Measurements from ENCODE around the gene FAM228B.
"Not testable (repeated sequence)": the region's sequence is repeated elsewhere in the genome, so short reads cannot be mapped to it uniquely, and the experiment has no call there.

The FAM228B gene

GRCh38 chr2:24104110-24104650, 19.1 kb upstream of the FAM228B start:
- no peak for DNase-seq

- DNase-seq = no peak
Measured at GRCh38 chr2:24104906-24105305, 18.4 kb upstream of the FAM228B start.

GRCh38 chr2:24105816-24106215, 17.5 kb upstream of the FAM228B start:
- no peak for DNase-seq

- no peak for DNase-seq
Measured at GRCh38 chr2:24106786-24107185, 16.5 kb upstream of the FAM228B start.

GRCh38 chr2:24107336-24107735, 15.9 kb upstream of the FAM228B start:
- no peak for DNase-seq

- DNase-seq = not testable (repeated sequence)
Measured at GRCh38 chr2:24109431-24109830, 13.8 kb upstream of the FAM228B start.

GRCh38 chr2:24110660-24111303, 12.5 kb upstream of the FAM228B start:
- DNase-seq = no peak

- DNase-seq = no peak
Measured at GRCh38 chr2:24111407-24111901, 11.8 kb upstream of the FAM228B start.

GRCh38 chr2:24115057-24115456, 8.2 kb upstream of the FAM228B start:
- DNase-seq = no peak

GRCh38 chr2:24117902-24118301, 5.4 kb upstream of the FAM228B start:
- no peak for DNase-seq

GRCh38 chr2:24121066-24121465, 2.2 kb upstream of the FAM228B start:
- no peak for DNase-seq

- DNase-seq = no peak
Measured at GRCh38 chr2:24121469-24121868, 1.8 kb upstream of the FAM228B start.

- no peak for DNase-seq
Measured at GRCh38 chr2:24122366-24123194, 689 bp upstream of the FAM228B start.

- DNase-seq = no peak
Measured at GRCh38 chr2:24123922-24124580, 782 bp downstream of the FAM228B start.

- DNase-seq = no peak
Measured at GRCh38 chr2:24125956-24126355, 2.7 kb downstream of the FAM228B start.

- DNase-seq = no peak
Measured at GRCh38 chr2:24132543-24132942, 9.3 kb downstream of the FAM228B start.

- not testable (repeated sequence) for DNase-seq
Measured at GRCh38 chr2:24140305-24140704, 17.0 kb downstream of the FAM228B start.

GRCh38 chr2:24147364-24147763, 24.1 kb downstream of the FAM228B start:
- DNase-seq = no peak

GRCh38 chr2:24152413-24153197, 29.3 kb downstream of the FAM228B start:
- DNase-seq = no peak

- no peak for DNase-seq
Measured at GRCh38 chr2:24153478-24153877, 30.2 kb downstream of the FAM228B start.

- DNase-seq = no peak
Measured at GRCh38 chr2:24158131-24158530, 34.9 kb downstream of the FAM228B start.

GRCh38 chr2:24159708-24160107, 36.4 kb downstream of the FAM228B start:
- no peak for DNase-seq

- no peak for DNase-seq
Measured at GRCh38 chr2:24160761-24161160, 37.5 kb downstream of the FAM228B start.
